Activated effector memory CD4-positive, alpha-beta T cell treated with anti-CD3 and anti-CD28 coated beads, Interleukin-2, amount 50 U/mL, for 16 hours (primary cell): Measurements from ENCODE around the gene EIF2S1.
"Not testable (repeated sequence)": the region's sequence is repeated elsewhere in the genome, so short reads cannot be mapped to it uniquely, and the experiment has no call there.

Experiments
- DNase-seq: peaks from one replicate; pipeline ENCODE4 v3.0.0-alpha.2; 2020

Gene EIF2S1

GRCh38 chr14:67413806-67414769 is 54.0 kb downstream of the EIF2S1 start:
- DNase-seq: peak; percentile 76

DNA sequence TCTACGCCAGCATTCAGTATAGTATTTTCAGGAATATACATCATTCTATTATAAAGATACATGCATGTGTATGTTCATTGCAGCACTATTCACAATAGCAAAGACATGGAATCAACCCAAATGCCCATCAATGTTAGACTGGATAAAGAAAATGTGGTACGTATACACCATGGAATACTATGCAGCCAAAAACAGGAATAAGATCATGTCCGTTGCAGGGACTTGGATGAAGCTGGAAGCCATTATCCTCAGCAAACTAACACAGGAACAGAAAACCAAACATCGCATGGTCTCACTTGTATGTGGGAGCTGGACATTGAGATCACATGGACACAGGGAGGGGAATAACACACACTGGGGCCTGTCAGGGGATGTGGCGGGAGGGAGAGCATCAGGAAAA is 55.5 kb downstream of the EIF2S1 start:
- not testable (repeated sequence) for DNase-seq

DNA sequence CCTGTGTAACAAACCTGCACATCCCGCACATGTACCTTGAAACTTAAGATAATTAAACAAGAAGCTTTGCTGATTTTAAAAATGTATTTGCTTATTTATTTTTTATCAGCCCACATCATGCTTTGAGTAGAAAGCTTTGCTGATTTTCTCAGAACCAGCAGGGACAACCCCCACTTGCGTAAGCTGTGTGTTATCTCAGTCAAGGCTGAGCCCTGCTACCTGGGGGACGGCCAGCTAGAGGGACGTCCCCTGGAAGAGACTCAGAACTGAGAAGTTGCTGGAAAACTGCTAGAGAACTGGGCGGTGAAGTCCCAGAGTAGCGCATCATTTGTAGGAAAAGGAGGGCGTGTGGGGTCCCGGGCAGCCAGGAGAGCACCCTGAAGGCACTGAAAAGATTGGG is 56.0 kb downstream of the EIF2S1 start:
- no peak for DNase-seq

DNA sequence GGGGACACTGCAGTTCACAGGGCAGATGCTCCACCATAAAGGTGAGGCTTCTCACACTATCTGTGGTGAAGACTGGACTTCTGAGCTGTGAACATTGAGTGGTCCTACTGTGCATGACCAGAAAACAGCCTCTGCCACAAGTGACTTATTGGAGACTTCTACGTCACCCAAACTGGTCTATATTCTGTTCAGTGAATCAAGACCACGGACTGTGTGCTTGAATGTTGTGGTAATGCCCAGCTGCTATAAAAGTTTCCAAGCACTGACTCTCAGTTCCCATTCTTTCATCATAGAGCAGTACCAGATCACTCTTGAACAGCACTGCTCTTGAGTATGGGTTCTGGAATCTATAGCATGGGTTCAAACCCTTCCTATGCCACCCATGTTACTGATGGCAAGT is 56.7 kb downstream of the EIF2S1 start:
- DNase-seq: no peak

DNA sequence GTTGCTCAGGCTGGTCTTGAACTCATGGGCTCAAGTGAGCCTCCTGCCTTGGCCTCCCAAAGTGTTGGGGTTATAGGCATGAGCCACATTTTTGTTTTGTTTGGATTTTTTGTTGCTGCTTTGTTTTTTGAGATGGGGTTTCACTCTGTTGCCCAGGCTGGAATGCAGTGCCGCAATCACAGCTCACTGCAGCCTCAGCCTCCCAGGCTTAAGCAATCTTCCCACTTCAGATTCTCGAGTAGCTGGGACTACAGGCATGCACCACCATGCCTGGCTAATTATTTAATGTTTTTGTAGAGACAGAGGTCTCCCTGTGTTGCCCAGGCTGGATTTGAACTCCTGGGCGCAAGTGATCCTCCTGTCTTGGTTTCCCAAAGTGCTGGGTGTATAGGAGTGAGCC is 57.5 kb downstream of the EIF2S1 start:
- DNase-seq: no peak

GRCh38 chr14:67418401-67419191 is 58.5 kb downstream of the EIF2S1 start:
- DNase-seq: no peak

- peak; percentile 71 for DNase-seq
Observed at GRCh38 chr14:67420102-67420739, 60.1 kb downstream of the EIF2S1 start.

DNA sequence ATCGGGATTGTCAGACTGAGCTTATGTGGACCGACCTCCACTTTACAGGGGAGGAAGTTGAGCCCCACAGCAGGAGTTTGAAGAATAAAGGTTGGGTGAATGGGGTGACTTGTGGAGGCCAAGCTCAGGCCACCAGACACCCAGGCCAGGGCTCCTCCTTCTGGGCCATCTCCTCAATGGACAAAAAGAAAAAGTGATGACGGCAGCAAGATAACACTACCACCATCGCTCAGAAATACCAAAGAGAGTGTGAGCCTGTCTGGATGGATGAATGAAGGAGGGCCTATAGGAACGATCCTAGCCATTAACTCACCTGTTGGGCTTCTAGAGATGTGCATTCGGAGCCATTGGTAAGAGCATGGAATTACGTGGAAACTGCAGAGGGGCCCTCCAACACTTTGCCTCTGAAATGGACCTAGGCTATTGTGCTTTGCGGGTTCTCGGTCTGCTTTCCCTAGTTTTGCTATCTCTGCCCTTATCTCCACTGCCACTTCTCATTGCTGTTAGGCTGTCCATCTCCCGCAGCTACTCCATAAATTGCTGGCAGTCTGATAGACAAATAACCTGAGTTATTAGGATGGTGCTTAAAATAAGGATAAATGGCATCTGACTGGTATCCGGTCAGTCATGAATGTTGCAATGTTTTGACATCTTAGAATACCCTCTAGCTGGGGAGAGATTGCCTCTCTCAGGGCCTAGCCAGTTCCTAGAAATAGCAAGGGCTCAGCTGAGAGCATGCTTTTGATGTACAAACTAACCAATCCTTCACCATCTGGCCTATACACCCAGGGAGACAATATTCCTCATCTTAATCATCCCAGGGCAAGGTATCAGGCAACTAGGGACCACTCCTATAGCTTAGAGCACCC is 61.5 kb downstream of the EIF2S1 start:
- no peak for DNase-seq

GRCh38 chr14:67423424-67423823 is 63.3 kb downstream of the EIF2S1 start:
- DNase-seq: no peak

DNA sequence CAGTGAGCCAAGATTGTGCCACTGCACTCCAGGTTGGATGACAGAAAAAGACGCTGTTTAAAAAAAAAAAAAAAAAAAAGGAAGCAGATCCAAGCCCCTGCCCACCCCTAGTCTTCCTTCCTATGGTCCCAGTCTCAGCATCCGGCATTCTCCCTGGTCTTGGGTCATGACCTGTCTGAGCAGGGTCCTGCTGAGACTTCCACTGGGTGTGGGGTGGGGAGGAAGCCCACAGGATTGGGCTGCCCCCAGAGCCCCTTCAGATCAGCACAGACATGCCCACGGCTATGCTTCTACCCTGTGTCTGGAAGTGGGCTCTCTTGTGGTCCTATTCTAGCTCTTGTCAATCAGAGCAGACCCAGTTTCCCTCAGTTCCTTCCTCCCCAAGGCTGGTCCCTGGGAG is 64.4 kb downstream of the EIF2S1 start:
- no peak for DNase-seq

DNA sequence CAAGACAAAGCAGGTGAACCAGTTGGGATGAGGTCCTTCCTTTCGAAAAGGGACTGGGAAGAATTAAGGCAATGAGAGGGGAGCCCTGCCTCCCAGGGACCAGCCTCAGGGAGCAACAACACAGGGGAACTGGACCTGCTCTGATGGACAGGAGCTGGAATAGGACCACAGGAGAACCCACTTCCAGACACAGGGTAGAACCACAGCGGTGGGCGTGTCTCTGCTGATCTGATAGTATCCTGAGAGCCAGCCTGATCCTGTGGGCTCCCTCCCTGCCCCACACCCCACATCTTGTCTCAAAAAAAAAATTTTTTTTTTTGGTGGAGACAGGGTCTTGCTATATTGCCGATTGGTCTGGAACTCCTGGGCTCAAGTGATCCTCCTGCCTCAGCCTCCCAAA is 65.5 kb downstream of the EIF2S1 start:
- DNase-seq: no peak

- no peak for DNase-seq
Observed at GRCh38 chr14:67426161-67426560, 66.0 kb downstream of the EIF2S1 start.

GRCh38 chr14:67426983-67427606 is 67.0 kb downstream of the EIF2S1 start:
- peak; percentile 87 for DNase-seq

- no peak for DNase-seq
Observed at GRCh38 chr14:67428501-67429031, 68.4 kb downstream of the EIF2S1 start.

GRCh38 chr14:67429510-67430205 is 69.5 kb downstream of the EIF2S1 start:
- no peak for DNase-seq

- DNase-seq: no peak
Observed at GRCh38 chr14:67432050-67432564, 72.0 kb downstream of the EIF2S1 start.

GRCh38 chr14:67435603-67436002 is 75.5 kb downstream of the EIF2S1 start:
- DNase-seq: no peak
